NCI-H345 treated with DMSO at 0.1 percent for 48 hours (cell line): ENCODE data around the gene ARHGAP26.

ENCODE experiments used
- DNase-seq: peaks from one replicate; lab custom pipeline; 2025; ENCODE audit not compliant: unreplicated experiment; lab: John Stamatoyannopoulos, UW

ARHGAP26 gene

GRCh38 chr5:143249851-143250250 lies 479.7 kb downstream of the ARHGAP26 start:
- DNase-seq, result no peak

- no peak for DNase-seq
Observed at GRCh38 chr5:143251190-143251589, 481.0 kb downstream of the ARHGAP26 start.

GRCh38 chr5:143251946-143252345 lies 481.8 kb downstream of the ARHGAP26 start:
- DNase-seq, result no peak

GRCh38 chr5:143254819-143255218 lies 484.6 kb downstream of the ARHGAP26 start:
- no peak for DNase-seq

GRCh38 chr5:143258559-143259253 lies 488.5 kb downstream of the ARHGAP26 start:
- no peak for DNase-seq

- no peak for DNase-seq
Observed at GRCh38 chr5:143259254-143259605, 489.1 kb downstream of the ARHGAP26 start.

- no peak for DNase-seq
Observed at GRCh38 chr5:143261748-143262392, 491.7 kb downstream of the ARHGAP26 start.

GRCh38 chr5:143262393-143263174 lies 492.4 kb downstream of the ARHGAP26 start:
- DNase-seq, result no peak

GRCh38 chr5:143263272-143263810 lies 493.2 kb downstream of the ARHGAP26 start:
- no peak for DNase-seq

- DNase-seq, result no peak
Observed at GRCh38 chr5:143265995-143266394, 495.8 kb downstream of the ARHGAP26 start.

GRCh38 chr5:143267186-143267585 lies 497.0 kb downstream of the ARHGAP26 start:
- no peak for DNase-seq

GRCh38 chr5:143268388-143268787 lies 498.2 kb downstream of the ARHGAP26 start:
- DNase-seq, result no peak

GRCh38 chr5:143271431-143271830 lies 501.3 kb downstream of the ARHGAP26 start:
- no peak for DNase-seq

GRCh38 chr5:143274952-143275351 lies 504.8 kb downstream of the ARHGAP26 start:
- DNase-seq, result no peak

- DNase-seq, result no peak
Observed at GRCh38 chr5:143275512-143276363, 505.6 kb downstream of the ARHGAP26 start.

- no peak for DNase-seq
Observed at GRCh38 chr5:143277536-143277935, 507.4 kb downstream of the ARHGAP26 start.
